ENCODE results near the gene PREX1.
"Not testable (repeated sequence)": the region's sequence is repeated elsewhere in the genome, so short reads cannot be mapped to it uniquely, and the experiment has no call there.

The PREX1 gene

DNA sequence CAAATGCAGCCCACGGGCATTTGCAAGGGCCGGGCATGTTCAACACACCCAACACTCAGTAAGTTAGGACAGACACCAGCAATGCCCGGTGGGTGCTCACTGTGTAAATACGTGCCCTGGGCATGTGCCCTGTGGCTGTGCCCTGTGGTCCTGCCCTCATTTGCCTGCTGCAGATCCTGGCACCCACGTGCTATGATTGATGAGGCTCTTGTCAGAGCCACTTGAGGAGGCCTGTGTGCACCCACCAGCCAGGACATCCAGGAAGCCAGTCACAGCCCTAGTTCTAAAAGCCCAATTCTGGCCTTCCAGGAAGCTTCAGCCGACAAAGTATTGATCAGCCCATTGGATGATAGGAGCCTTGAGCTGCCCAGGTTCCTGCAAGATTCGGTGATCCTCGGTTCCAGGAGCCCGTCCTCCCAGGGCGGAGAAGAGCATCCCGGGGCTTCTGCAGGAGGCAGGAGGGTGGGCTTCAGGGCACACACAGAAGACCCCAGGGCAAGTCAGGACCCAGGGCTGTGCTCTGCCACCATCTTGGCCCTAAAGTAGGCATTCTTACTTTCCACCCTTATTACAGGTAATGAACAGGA is 223.9 kb downstream of the PREX1 start:
- DNase-seq (ENCODE audit: low spot score), result no peak

DNA sequence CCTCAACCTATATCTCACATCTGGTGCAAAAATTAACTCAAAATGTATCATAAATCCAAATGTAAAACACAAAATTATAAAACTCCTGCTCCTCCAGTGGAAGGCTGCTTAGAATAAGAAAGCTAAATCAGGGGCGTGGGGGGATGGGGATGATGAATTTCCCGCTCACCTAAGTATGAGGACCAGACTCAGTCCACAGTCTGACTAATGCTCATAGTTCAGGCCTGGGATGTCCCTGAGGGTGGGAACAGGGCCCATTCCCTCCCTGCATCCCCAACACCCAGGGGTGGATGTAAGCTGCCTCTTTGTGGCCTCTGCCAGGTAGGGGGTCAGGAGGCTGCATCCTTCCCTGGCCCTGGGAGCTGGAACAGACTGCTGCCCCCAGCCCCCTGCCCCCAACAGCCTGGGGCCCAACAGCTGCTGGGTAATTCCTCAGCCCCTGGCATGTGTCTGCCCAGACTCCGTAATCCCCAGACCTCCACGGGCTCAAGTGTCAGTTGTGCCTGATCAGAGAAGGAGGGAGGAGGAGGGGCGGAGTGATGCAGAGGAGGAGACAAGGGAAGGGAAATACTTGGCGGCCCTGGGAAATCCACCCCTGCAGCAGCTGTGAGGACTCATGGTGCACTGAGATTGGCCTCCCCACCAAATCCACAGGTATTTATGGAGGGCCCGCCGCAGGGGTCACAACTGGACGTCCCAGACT is 224.5 kb downstream of the PREX1 start:
- DNase-seq (ENCODE audit: low spot score), result no peak

DNA sequence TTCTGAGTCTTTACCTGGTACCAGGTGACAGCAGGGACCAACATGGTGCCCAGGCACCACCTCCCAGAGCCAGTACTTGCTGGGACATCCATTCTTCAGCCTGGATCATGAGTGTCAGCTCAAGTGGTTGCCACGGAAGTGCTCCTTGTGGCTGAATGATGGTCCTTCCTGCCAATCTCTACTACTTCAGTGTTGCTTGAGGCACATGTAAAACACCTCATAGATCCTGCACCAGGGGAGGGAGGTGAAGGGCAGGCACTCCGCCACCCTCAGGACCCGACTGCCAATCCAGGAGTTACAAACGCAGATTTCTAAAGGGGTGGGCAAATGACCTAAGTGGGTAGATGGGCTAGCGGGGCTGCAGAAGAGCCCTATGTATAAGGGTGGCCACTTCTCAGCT is 226.0 kb downstream of the PREX1 start:
- DNase-seq (ENCODE audit: low spot score), result no peak

DNA sequence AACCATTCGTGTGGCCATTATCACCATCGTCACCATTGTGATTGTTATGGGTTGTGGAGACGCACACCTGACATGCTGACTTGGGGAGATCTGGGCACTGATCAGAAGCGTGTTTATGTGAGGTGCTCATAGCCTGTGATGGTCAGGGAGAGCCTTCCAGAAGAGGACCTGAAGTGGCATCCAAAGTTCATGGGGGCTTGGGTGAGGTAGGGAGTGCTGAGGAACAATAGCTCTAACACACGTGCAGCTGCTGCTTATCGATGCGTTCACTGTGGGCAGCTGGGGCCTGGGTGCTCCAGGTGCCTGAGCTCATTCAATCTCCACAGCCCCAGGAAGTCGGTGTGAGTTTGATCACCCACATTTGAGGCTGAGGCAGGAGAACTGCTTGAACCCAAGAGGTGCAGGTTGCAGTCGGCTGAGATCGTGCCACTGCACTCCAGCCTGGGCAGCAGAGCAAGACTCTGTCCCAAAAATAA is 227.3 kb downstream of the PREX1 start:
- DNase-seq (ENCODE audit: low spot score), result no peak

DNA sequence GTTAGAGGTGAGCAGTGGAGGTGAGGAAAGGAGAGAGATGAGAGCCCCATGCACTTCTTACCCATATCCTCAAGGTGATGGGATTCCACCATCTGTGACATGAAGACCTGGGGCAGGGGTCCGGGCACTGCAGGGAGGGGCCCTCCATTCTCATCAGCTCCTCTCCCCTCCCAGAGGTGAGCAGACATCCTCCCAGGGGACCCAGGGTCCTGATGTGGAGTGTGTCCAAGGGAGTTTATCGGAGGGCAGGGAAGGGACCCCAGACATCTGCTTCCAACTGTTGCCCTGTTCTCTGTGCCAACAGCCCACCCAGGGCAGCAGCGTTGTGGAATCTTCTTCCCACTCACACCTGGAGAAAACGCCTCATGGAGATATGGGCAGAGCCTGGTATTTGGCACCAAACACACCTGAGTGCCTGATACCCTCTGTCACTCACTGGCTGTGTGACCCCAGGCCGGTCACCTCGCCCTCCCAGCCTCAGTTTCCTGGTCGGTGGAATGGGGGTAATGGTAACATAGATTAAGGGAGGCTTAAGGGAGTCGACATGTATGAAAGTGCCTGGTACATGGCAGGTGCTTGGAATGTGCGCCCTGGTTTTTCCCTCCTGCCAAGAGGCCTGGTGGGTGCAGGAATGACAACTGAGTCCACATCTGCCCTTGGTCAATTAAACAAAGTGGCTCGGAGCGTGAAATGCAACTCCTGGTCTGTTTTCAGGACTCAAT is 227.9 kb downstream of the PREX1 start:
- no peak for DNase-seq (ENCODE audit: low spot score)

DNA sequence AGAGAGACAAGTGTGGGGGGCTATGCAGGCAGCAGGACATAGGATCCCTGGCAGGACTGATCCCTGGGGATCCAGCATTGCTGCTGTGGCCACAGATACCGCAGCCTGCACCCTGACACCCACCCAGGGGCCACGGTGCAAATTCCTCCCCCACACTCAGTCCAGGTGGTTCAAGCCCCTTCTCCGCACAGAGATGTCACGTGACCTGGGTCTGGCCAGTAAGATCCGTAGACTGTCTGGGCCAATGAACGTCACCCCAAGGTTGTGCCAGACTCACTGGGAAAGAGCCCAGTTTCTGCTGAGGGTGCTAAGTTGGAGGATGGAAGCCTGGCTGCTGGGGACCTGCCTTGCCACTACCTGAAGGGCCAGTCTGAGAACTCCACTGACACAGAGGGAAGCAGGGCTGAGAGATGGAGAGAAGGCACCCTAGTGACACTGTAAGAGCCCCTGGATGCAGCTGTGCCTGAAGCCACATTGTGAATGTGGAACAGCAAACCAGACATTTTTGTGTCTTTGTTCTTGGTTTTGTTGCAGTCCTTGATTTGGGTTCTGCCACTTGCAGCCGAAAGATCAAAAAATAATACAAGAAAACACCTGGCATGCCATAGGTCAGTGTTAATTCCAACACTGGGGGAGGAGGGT is 228.6 kb downstream of the PREX1 start:
- no peak for DNase-seq (ENCODE audit: low spot score)

DNA sequence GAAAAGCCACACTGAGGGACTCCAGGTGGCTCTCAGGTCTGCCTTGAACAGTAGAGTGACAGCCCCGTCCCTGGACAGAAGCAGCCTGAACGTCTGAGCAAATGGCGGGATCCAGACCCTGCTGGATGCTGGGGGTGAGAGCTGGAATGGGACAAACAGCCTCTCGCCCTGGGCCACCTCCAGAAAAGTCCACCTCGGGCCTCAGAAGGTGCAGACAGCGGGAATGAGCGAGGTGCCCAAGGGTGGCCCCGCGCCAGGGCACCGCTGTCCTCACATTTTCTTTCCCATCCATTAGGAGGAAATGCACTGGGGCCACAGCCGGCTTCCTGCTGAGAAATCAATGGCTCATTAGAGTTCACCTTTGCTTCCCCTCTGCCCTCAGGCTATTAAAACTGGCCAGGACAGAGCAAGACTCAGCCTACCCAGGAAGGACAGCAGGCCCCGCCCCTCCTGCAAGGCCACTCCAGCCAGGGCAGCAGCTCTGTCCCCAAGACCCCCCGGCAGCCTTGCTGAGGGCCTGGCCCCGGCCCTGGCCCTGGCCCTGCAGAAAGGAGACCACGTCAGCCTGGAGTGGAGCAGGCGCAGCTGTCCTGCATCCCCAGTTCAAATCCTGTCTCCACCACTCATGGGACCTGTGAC is 229.4 kb downstream of the PREX1 start:
- not testable (repeated sequence) for DNase-seq (ENCODE audit: low spot score)

DNA sequence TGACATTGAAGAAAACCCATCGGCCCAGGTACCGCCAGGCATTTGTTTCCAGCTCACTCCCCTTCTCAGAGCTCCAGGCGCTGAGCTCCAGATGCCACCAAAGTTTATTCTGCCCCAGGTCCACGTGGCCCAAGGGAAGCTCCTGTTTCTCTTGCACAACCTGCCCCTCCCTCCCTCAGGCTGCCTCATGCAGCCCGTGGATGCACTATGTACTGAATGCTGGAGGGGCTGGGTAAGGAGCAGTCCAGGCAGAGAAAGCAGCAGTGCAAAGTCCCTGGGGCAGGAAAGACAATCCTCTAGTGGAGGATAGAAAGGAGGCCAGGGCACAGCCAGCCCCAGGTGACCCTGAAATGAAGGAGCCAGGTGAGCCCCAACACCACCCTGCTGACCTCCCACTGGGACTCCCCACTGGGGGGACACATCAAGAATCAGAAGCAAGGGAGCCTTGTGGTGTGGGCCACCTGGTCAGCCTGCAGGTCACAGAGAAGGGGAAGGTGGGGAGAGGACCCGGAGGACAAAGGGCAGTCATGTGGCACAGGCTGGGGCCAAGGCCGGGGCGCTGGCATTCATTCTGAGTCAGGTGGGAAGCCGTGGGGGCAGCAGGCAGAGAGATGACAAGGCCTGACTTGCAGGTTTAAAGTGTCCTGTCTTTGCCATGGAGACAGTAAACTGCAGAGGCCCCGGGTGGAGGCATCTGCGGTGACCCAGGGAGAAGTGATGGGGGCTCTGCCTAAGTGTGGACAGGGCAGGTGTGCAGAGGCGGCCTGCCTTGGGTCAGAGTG is 230.1 kb downstream of the PREX1 start:
- DNase-seq (ENCODE audit: low spot score), result no peak

DNA sequence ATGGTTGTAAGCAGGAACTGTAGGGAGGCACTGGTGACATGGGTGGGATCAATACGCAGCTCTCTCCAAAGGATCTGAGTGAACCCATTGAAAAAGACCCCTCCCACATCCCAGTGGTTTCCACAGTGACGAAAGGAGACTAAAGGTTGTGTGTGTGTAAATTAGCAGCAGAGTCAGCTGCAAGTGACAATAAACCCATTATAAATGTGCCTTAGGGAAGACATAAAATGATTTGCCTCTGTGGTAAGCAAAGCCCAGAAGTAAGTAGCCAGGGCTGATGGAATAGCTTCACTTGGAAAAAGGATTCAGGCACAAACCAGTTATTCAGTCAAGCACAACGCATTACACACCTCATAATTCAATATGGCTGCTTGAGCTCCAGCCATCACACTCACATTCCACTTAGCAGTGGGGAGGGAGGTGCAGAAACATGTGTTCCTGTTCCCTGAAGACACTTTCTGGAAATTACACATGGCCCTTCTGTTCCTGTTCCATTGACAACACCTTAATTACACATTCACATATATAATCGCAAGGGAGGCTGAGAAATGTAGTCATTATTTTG is 231.4 kb downstream of the PREX1 start:
- no peak for DNase-seq (ENCODE audit: low spot score)

DNA sequence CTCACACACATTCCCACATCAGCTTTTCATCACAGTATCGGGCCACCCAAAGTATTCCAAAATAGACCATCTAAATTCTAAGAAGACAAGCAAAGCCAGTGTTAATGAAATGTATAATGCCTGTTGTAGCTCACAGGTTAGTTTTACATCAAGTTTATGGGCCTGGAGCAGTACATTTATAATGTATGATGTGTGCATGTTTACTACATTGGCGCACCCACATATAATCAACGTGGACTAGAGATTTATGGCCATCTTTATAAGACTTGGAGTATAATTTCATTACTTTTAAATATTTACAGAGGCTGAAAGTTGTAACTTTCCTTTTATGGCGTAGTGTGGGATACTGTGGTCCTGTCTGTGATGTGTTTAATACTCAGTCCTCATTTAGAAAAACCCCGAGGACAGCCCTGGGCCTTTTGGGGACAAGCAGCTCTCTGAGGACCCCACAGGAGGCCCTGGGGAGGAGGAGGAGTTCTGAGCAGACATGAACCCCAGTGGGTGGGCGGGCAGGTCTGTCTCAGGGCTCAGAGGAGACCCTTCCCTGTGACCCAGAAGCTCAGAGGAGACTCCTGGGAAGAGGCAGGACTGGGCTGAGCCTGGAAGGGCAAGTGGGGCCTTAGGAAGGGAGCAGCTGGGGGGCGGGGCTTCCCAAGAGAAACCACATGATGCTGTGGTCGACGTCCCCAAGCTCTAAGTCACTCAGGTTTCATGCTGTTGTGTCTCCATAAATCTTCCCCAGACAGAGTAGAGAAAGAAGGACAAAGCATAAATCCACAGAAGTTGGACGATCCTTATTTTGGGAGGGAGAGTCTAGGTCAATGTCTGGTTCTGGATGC is 232.1 kb downstream of the PREX1 start:
- DNase-seq (ENCODE audit: low spot score), result no peak

DNA sequence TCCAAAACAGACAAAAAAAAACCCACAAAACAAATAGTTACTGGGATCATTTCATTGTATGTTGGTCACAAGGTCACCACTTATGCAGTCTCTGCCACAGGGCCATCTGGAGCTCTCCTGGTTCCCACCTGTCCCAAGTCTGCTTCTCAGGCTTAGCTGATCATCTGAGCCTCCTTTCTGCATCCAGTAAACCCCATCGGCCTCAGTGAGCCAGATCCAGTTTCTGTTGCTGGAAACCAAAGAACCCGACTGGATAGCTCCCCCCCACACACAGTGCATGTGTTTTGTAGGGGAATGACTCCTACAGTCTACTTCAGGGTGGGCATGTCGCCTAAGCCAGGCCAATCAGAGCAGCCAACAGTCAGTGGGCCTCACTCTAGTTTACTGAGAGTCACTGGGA is 233.3 kb downstream of the PREX1 start:
- DNase-seq (ENCODE audit: low spot score), result no peak

DNA sequence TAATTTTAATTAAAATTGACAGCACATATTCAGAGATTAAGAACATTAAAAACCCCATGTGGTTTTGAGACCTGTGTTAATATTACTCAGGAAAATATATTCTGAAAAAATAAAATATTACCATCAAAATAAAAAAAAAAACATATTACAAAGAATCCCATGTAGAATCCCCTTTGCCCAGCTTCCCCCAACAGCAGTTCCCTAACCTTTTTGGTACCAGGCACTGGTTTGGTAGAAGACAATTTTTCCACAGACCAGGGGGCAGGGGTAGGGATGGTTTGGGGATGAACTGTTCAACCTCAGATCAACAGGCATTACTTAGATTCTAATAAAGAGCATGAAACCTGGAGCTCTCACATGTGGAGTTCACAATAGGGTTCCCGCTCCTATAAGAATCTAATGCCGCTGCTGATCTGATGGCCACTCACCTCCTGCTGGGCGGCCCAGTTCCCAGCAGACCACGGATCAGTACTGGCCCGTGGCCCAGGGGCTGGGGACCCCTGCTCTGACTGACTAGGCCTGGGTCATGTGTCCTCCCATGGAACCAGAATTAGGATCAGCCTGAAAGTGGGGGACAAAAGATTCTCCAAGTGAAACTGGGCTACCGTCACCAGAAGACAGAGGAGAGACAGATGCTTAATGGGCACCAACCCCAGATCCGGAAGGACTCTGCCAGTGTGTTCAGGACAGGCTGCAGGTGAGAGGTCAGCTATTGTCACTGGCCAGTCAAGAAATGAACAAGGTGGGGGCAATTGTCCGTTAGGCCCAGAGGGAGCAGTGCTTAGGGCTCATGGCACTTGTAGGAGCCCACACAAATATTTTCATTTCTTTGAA is 235.5 kb downstream of the PREX1 start:
- no peak for DNase-seq (ENCODE audit: low spot score)

DNA sequence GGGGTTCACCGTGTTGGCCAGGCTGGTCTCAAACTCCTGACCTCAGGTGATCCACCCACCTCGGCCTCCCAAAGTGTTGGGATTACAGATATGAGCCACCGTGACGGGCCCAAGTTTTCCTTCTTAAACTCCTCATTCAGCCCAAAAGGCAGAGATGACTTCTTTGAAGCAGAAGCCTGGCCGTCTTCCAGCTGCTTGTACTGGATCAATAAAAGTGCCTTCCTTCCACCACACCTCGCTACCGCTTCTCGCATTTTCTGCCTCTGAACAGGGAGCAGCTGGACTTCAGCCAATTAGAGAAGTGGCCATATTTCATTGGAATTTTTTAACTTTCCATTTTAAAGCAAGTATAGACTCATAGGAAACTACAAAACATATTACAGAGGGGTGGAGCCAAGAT is 241.1 kb downstream of the PREX1 start:
- DNase-seq (ENCODE audit: low spot score), result no peak

DNA sequence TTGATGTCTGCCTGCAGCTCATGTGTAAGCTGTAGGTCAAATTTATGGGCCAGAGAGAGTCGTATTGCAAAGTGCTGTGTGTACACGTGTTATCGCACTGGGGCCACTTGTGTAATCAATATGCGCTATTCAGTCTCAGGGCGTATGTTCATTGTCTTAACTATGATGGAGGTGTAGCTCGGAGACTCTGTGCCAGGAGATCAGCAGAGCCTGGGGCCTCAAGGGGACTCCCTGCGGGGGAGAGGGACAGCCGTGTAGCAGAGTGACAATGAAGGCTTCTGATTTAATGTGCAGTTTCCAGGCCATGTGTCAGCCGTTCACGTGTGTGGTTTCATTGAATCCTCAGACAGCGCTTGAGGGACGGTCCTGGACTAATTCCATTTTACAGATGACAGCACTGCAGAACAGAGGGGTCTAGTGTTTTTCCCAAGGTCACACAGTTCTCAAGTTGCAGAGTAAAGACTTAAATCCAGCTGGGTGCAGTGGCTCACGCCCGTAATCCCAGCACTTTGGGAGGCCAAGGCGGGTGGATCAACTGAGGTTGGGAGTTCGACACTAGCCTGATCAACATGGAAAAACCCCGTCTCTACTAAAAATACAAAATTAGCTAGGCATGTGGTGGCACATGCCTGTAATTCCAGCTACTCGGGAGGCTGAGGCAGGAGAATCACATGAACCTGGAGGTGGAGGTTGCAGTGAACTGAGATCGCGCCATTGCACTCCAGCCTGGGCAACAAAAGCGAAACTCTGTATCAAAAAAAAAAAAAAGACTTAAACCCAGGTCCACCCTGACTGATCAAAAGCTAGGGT is 242.5 kb downstream of the PREX1 start:
- DNase-seq (ENCODE audit: low spot score), result no peak

DNA sequence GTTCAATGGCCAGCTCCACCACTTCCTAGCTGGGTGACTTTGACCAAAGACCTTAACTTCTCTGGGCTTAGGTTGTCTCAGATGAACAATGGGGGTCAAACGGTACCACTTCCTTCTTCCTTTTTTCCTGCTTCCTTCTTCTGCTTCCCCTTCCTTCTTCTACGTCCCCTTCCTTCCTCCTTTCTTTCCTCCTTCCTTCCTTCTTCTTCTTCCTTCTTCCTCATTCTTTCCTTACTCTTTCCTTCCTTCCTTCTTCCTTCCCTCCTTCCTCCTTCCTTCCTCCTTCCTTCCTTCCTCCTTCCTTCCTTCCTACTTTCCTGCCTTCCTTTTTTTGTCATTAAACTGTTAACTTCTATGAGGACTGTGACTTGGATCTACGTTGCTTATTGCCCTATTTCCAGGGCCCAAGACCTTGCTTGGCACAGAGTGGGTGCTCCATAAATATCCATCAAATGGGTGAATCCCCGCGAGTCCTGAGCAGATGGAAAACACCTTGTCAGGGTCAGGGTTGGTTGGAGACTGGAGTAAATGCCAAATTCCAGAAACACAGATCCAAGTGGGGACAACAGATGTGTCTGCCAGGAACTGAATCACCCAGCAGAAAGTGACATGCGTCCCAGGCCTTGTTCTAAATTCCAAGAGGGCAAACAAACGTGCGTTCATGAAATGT is 243.3 kb downstream of the PREX1 start:
- DNase-seq (ENCODE audit: low spot score), result no peak

DNA sequence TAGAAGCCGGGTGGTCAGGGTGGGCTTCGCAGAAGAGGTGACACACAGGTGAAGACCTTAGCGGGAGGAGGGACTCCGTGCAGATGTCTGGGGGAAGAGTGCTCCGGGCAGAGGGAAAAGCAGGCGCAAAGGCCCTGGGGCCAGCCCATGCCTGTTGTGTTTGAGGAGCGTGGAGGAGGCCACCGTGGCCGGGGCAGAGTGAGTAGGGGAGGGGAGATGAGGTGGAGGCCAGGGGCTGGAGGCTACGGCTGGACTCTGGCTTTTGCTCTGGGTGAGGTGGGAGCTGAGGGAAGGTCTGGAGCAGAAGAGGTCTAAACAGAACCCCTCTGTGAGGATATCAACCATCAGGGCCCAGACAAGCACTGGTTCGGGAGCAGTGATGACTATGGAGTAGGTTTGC is 244.0 kb downstream of the PREX1 start:
- no peak for DNase-seq (ENCODE audit: low spot score)

DNA sequence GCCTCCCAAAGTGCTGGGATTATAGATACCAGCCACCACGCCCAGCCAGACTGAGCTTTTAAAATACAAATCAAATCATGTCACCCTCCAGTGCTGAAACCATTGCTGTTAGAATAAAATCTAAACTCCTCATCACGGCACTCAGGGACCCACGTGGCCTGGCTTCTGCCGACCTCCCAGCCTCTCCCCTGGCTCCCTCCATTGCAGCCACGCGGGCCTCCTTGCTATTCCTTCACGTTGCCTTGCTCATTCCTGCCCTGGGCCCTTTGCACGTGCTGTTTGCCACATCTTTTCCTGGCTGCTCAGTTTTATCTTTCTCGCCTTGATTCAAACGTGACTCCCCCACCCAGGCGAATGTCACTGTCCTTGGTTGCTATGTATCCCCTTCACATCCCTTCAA is 244.6 kb downstream of the PREX1 start:
- DNase-seq (ENCODE audit: low spot score), result no peak

DNA sequence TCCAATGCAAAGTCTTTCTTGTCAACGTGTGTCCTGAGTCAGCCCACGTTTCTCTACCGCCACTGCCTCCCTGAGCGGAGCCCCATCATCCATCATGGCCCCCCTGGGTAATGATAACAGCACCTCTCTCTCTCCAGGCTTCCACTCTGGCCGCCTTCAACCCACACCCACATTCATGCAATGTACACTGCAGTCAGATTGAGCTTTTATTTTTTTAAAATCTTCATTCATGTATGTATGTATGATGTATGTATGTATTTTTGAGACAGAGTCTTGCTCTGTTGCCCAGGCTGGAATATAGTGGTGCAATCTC is 245.2 kb downstream of the PREX1 start:
- DNase-seq (ENCODE audit: low spot score), result no peak
